Measurements from ENCODE around the gene DNMT3A.

GRCh38 chr2:25306777-25307368 lies 34.9 kb downstream of the DNMT3A start:
- TF ChIP-seq CTCF (conservative IDR thresholded peaks at IDR 0.05) (no peak), ZFX (IDR thresholded peaks at IDR 0.05) (no peak)

All from C4-2B (cell line).